ENCODE data around the gene OBSCN.

Gene OBSCN

GRCh38 chr1:228365271-228366061 is 157.6 kb downstream of the OBSCN start:
- Mint-ChIP-seq H3K4me3 (no peak overlapping the region), H3K27me3 (no peaks in the 10 kb centered on the region), H3K4me1 (ENCODE audit: low read depth) (no peaks in the 10 kb centered on the region), H3K36me3 (ENCODE audit: low read depth) (no peaks in the 10 kb centered on the region), H3K9me3 (no peaks in the 10 kb centered on the region), H3K27ac (no peak overlapping the region)

- no peaks in the 10 kb centered on the region for H3K36me3 Mint-ChIP-seq (ENCODE audit: low read depth)
Measured at GRCh38 chr1:228366062-228366865, 158.4 kb downstream of the OBSCN start.

GRCh38 chr1:228366866-228367741 is 159.3 kb downstream of the OBSCN start:
- Mint-ChIP-seq H3K27ac (no peak overlapping the region), H3K27me3 (no peaks in the 10 kb centered on the region), H3K4me1 (ENCODE audit: low read depth) (no peaks in the 10 kb centered on the region)

More at GRCh38 chr1:228366062-228366865, 158.4 kb downstream of the OBSCN start:
- Mint-ChIP-seq H3K4me3 (no peak overlapping the region), H3K9me3 (no peaks in the 10 kb centered on the region), H3K4me1 (ENCODE audit: low read depth) (no peaks in the 10 kb centered on the region), H3K27me3 (no peaks in the 10 kb centered on the region), H3K27ac (no peak overlapping the region)

GRCh38 chr1:228367798-228368791 is 160.3 kb downstream of the OBSCN start:
- H3K9me3 Mint-ChIP-seq: no peaks in the 10 kb centered on the region
- H3K4me3 Mint-ChIP-seq: no peak overlapping the region
- H3K4me1 Mint-ChIP-seq (ENCODE audit: low read depth): no peaks in the 10 kb centered on the region
- H3K27ac Mint-ChIP-seq: no peak overlapping the region
- no peaks in the 10 kb centered on the region for H3K36me3 Mint-ChIP-seq (ENCODE audit: low read depth)
- H3K27me3 Mint-ChIP-seq: no peaks in the 10 kb centered on the region

More at GRCh38 chr1:228366866-228367741, 159.3 kb downstream of the OBSCN start:
- no peak overlapping the region for H3K4me3 Mint-ChIP-seq
- H3K9me3 Mint-ChIP-seq: no peaks in the 10 kb centered on the region
- no peaks in the 10 kb centered on the region for H3K36me3 Mint-ChIP-seq (ENCODE audit: low read depth)

DNA sequence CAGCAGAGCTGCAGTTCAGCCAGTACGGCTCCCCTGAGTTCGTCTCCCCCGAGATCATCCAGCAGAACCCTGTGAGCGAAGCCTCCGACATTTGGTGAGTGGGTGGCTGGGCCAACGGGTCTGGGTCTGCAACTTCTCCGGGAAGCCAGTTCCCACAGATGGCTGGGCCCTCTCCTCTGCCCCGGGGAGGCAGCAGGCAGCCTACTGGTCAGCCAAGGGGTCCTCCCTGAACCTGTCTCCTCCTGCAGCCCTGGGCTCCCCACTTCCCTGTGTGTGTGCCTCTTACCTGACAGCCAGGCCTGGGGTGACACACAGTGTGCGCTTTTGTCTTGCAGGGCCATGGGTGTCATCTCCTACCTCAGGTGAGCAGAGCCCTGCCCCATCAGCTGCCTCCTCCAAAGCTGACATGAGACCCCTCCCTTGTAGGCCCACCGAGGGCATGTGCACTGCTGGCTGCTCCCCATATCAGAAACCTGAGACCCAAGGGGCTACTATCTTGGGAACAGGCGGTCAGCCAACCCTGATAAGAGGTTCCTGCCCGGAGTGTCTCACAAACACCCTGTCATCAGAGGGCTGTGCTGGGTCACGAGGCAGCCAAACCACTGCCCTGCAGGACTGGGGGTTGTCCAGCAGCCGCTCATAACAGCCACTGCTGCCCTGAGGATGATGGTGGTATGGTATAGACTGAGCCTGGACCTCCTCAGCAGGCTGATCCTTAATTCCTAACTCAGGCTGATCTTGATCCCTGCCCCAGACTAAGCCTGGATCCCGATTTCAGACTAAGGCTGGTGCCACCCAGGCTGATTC is 161.2 kb downstream of the OBSCN start:
- Mint-ChIP-seq H3K9me3 (no peaks in the 10 kb centered on the region), H3K4me3 (no peak overlapping the region), H3K27me3 (no peaks in the 10 kb centered on the region), H3K4me1 (ENCODE audit: low read depth) (no peaks in the 10 kb centered on the region), H3K36me3 (ENCODE audit: low read depth) (no peaks in the 10 kb centered on the region), H3K27ac (no peak overlapping the region)

GRCh38 chr1:228369608-228370438 is 162.0 kb downstream of the OBSCN start:
- Mint-ChIP-seq H3K27me3 (no peaks in the 10 kb centered on the region), H3K36me3 (ENCODE audit: low read depth) (no peaks in the 10 kb centered on the region), H3K4me3 (no peak overlapping the region), H3K27ac (no peak overlapping the region), H3K9me3 (no peaks in the 10 kb centered on the region), H3K4me1 (ENCODE audit: low read depth) (no peaks in the 10 kb centered on the region)

DNA sequence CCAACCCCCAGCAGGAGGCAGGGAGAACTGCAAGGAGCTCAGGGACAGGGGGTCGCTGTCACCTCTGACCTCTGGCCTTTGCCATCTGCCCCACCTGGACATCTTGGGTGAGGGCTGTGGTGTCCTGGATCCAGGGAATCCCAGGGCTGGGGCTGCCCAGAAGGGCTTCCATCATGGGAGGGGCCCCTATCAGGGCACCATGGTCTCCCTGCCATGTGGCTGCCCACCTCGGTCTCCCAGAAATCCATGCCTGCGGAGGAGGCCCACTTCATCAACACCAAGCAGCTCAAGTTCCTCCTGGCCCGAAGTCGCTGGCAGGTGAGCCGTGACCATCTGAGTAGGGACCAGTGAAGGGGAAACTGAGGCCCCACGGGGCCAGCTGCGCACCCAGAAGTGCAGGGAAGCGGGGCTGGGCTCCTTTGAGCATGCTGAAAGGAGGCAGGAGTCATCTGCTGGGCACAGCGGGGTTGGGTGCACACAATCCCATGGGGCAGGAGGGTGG is 162.6 kb downstream of the OBSCN start:
- no peaks in the 10 kb centered on the region for H3K9me3 Mint-ChIP-seq
- H3K4me3 Mint-ChIP-seq: no peak overlapping the region
- no peaks in the 10 kb centered on the region for H3K4me1 Mint-ChIP-seq (ENCODE audit: low read depth)
- H3K36me3 Mint-ChIP-seq (ENCODE audit: low read depth): no peaks in the 10 kb centered on the region
- H3K27ac Mint-ChIP-seq: no peak overlapping the region
- H3K27me3 Mint-ChIP-seq: no peaks in the 10 kb centered on the region

- H3K36me3 Mint-ChIP-seq (ENCODE audit: low read depth): no peaks in the 10 kb centered on the region
- H3K4me1 Mint-ChIP-seq (ENCODE audit: low read depth): no peaks in the 10 kb centered on the region
- H3K9me3 Mint-ChIP-seq: no peaks in the 10 kb centered on the region
- H3K27ac Mint-ChIP-seq: no peak overlapping the region
- no peak overlapping the region for H3K4me3 Mint-ChIP-seq
- H3K27me3 Mint-ChIP-seq: no peaks in the 10 kb centered on the region
Measured at GRCh38 chr1:228370941-228371740, 163.3 kb downstream of the OBSCN start.

DNA sequence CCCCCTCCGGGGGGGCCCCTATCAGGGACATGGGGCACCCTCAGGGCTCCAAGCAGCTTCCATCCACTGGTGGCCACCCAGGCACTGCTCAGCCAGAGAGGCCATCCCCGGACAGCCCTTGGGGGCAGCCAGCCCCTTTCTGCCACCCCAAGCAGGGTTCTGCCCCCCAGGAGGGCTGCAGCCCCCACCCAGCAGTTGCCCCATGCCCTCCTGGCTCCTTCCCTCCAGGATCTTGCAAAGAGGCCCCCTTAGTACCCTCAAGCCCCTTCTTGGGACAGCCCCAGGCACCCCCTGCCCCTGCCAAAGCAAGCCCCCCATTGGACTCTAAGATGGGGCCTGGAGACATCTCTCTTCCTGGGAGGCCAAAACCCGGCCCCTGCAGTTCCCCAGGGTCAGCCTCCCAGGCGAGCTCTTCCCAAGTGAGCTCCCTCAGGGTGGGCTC is 163.9 kb downstream of the OBSCN start:
- no peaks in the 10 kb centered on the region for H3K4me1 Mint-ChIP-seq (ENCODE audit: low read depth)
- no peaks in the 10 kb centered on the region for H3K27me3 Mint-ChIP-seq
- no peaks in the 10 kb centered on the region for H3K36me3 Mint-ChIP-seq (ENCODE audit: low read depth)
- no peak overlapping the region for H3K27ac Mint-ChIP-seq
- H3K4me3 Mint-ChIP-seq: no peak overlapping the region
- H3K9me3 Mint-ChIP-seq: no peaks in the 10 kb centered on the region

DNA sequence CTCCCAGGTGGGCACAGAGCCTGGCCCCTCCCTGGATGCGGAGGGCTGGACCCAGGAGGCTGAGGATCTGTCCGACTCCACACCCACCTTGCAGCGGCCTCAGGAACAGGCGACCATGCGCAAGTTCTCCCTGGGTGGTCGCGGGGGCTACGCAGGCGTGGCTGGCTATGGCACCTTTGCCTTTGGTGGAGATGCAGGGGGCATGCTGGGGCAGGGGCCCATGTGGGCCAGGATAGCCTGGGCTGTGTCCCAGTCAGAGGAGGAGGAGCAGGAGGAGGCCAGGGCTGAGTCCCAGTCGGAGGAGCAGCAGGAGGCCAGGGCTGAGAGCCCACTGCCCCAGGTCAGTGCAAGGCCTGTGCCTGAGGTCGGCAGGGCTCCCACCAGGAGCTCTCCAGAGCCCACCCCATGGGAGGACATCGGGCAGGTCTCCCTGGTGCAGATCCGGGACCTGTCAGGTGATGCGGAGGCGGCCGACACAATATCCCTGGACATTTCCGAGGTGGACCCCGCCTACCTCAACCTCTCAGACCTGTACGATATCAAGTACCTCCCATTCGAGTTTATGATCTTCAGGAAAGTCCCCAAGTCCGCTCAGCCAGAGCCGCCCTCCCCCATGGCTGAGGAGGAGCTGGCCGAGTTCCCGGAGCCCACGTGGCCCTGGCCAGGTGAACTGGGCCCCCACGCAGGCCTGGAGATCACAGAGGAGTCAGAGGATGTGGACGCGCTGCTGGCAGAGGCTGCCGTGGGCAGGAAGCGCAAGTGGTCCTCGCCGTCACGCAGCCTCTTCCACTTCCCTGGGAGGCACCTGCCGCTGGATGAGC is 164.5 kb downstream of the OBSCN start:
- H3K27ac Mint-ChIP-seq: no peak overlapping the region
- no peaks in the 10 kb centered on the region for H3K9me3 Mint-ChIP-seq

GRCh38 chr1:228373004-228373680 is 165.3 kb downstream of the OBSCN start:
- H3K4me3 Mint-ChIP-seq: no peak overlapping the region
- H3K27ac Mint-ChIP-seq: no peak overlapping the region
- H3K27me3 Mint-ChIP-seq: no peaks in the 10 kb centered on the region
- no peaks in the 10 kb centered on the region for H3K36me3 Mint-ChIP-seq (ENCODE audit: low read depth)
- H3K4me1 Mint-ChIP-seq (ENCODE audit: low read depth): no peaks in the 10 kb centered on the region
- no peaks in the 10 kb centered on the region for H3K9me3 Mint-ChIP-seq

More for the DNA sequence above, 164.5 kb downstream of the OBSCN start:
- no peaks in the 10 kb centered on the region for H3K36me3 Mint-ChIP-seq (ENCODE audit: low read depth)
- no peaks in the 10 kb centered on the region for H3K4me1 Mint-ChIP-seq (ENCODE audit: low read depth)
- H3K27me3 Mint-ChIP-seq: no peaks in the 10 kb centered on the region
- no peak overlapping the region for H3K4me3 Mint-ChIP-seq
